Stimulated activated CD4-positive, alpha-beta T cell treated with anti-CD3 and anti-CD28 coated beads, Interleukin-15, amount 100 ng/mL, for 1 hour (primary cell): ENCODE data around the gene C6orf15.
"Not testable (repeated sequence)": the region's sequence is repeated elsewhere in the genome, so short reads cannot be mapped to it uniquely, and the experiment has no call there.

Experiments
- DNase-seq, 2 donors: peaks; one replicate each; pipeline ENCODE4 v3.0.0-alpha.2; 2020; ENCODE audit warnings: low read depth in 1 of 2, low spot score in 1 of 2

The C6orf15 gene

DNA sequence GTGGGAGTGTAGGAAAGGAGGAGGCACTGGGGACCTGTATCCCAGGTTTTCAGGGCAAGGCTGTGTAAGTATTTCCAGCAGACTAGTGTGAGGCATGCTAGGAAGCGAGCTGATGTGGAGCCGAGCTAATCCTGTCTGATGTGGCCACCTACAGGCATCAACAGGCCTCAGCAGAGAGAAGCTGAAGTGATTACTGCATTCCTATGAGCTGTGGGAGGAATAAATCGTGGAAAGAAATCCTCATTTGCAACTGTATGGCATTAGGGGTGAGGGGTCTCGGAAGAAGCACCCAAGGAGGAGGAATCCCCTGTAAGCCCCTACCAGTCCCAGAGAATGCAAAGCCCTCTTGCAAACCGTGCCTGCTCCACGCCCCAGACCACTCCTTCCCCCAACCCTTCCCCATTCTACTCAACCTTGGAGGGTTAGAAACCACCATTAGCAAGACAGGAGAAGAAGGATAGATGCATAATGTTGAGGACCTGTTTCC lies 41.6 kb downstream of the C6orf15 start:
- DNase-seq = no peak

GRCh38 chr6:31068669-31069340 lies 43.6 kb downstream of the C6orf15 start:
- DNase-seq = peak; percentile 38 to 42

DNA sequence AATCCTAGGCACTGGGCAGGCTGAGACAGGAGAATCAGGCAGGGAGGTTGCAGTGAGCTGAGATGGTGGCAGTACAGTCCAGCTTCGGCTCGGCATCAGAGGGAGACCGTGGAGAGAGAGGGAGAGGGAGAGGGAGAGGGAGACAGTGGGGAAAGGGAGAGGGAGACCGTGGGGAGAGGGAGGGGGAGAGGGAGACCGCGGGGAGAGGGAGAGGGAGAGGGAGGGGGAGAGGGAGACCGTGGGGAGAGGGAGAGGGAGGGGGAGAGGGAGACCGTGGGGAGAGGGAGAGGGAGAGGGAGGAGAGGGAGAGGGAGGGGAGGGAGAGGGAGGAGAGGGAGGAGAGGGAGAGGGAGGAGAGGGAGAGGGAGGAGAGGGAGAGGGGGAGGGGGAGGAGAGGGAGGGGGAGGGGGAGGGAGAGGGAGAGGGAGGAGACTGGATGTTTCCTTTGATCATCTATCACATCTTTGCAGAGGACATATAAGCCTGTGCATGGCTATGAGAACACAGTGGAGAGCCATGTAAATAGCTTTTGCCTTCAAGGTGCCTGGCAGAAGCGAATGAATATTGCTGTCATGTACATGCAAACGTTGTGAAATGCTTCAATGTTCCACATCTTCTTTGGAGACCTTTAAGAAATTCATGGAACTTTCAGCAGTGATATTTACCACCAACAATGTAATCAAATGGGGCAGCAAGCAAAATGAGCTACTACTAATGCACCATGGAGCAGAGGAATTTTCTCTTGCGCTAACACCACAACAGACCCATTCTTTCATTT lies 44.3 kb downstream of the C6orf15 start:
- not testable (repeated sequence) for DNase-seq

DNA sequence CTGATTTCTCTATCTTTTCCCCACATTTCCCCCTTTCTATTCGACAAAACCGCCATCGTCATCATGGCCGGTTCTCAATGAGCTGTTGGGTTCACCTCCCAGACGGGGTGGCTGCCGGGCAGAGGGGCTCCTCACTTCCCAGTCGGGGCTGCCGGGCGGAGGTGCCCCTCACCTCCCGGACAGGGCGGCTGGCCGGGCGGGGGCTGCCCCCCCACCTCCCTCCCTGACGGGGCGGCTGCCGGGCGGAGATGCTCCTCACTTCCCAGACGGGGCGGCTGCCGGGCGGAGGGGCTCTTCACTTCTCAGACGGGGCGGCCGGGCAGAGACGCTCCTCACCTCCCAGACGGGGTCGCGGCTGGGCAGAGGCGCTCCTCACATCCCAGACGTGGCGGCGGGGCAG lies 45.3 kb downstream of the C6orf15 start:
- DNase-seq = not testable (repeated sequence)

DNA sequence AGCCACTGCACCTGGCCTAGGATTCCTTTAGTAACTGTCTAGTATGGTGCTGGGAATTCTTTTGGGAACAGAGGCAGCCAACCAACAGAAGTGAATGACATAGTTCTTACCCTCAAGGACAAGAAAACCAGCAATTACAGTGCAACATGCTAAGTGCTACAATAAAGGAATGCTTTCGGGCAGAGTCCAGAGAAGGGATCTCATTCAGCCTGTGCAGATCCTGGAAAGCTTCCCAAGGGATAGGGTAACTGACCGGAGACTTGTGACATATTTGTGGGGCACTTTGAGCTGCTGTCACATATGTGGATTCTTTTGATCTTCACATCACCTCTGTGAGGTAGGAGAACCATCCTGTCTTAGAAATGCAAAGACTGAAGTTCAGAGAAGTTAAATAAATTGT lies 46.8 kb downstream of the C6orf15 start:
- no peak for DNase-seq

- no peak for DNase-seq
Observed at GRCh38 chr6:31063906-31064435, 48.4 kb downstream of the C6orf15 start.
